ENCODE data around the gene PICALM. TPM values are rescaled to one million over a fixed set of nuclear protein-coding genes. Genes with fewer than 3 reads are reported as not detected.

The PICALM gene
- total and polyA plus RNA-seq, 9 of the 15 experiments (the other 6 are each of a cell fraction or from before 2014, with no cell fraction given) = 41.3 to 990 (median 309) TPM

DNA sequence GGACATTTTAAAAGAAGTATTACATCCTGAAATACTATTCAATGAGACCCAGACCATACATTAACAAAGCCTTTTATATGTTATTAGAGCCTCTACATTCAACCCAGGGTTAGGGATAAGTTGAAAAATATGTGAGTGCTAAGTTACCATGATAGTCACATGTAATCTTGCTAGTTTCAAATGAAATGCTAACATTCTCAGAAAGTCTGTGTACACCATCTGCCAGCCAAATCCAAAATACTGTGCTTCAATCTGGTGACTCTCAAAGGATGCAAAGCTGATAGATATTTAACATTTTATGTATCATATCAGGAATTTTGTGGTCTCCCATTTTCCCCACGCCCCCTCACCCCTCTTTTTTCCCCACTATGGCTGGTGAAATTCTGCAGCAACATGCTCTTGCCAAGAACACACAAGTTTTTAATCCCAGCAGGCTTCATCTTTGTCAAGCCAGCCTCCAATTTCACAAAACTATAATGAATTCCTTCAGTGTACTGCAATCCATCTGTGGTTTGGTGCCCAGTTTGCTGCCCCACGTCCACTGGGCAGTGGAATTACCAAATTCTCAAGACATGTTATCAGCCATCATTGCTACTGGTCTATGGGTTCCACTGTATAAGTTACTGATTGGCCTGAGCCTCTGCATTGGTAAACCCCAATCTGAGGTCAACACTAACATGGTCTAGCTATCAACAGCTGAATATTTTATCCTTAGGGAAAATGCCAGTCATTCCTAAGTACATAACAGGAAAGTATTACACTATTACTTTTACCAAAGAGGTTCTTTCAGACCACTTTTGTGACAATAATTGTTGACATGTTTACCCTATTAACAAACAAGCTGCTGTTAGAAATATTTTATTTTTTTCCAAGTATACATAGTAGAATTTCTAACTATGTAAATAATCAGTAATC, 1.5 kb upstream of the PICALM start (continued):
- TF ChIP-seq, protein P1, sequence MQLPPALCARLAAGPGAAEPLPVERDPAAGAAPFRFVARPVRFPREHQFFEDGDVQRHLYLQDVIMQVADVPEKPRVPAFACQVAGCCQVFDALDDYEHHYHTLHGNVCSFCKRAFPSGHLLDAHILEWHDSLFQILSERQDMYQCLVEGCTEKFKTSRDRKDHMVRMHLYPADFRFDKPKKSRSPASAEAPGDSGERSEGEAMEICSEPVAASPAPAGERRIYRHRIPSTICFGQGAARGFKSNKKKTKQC (CRISPR knock-in tag; IDR thresholded peaks at IDR 0.05) = no peak
- TF ChIP-seq, protein P2, sequence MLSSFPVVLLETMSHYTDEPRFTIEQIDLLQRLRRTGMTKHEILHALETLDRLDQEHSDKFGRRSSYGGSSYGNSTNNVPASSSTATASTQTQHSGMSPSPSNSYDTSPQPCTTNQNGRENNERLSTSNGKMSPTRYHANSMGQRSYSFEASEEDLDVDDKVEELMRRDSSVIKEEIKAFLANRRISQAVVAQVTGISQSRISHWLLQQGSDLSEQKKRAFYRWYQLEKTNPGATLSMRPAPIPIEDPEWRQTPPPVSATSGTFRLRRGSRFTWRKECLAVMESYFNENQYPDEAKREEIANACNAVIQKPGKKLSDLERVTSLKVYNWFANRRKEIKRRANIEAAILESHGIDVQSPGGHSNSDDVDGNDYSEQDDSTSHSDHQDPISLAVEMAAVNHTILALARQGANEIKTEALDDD (IDR thresholded peaks at IDR 0.05) = peak; percentile 1; the same call in 1 of the 2 replicates
- TF ChIP-seq SMAD4 (CRISPR knock-in tag; conservative IDR thresholded peaks at IDR 0.05) (0 out of 2 replicates have a peak, but pooled peaks have one; percentile 4), TAF9B (IDR thresholded peaks at IDR 0.05; ENCODE audit: partially characterized antibody) (no peak), SMAD3 (CRISPR knock-in tag; conservative IDR thresholded peaks at IDR 0.05) (no peak), TEAD1 (CRISPR knock-in tag; IDR thresholded peaks at IDR 0.05) (0 out of 4 replicates have a peak, but pooled peaks of 1 of the 2 experiments have one; percentile 15), CBFB (CRISPR knock-in tag; IDR thresholded peaks at IDR 0.05) (no peak), MAFG (tag; conservative IDR thresholded peaks at IDR 0.05) (0 out of 2 replicates have a peak, but pooled peaks have one; percentile 39), ERF (CRISPR knock-in tag; IDR thresholded peaks at IDR 0.05) (0 out of 2 replicates have a peak, but pooled peaks have one; percentile 51), ZNF282 (CRISPR knock-in tag; IDR thresholded peaks at IDR 0.05) (no peak), FOXJ2 (tag; IDR thresholded peaks at IDR 0.05) (peak; percentile 15; the same call in 1 of the 2 replicates), DDX20 (tag; IDR thresholded peaks at IDR 0.05; ENCODE audit: low read depth) (0 out of 2 replicates have a peak, but pooled peaks have one; percentile 7), EWSR1 (IDR thresholded peaks at IDR 0.05; ENCODE audit: borderline replicate concordance, low read depth, partially characterized antibody) (no peak), GATAD2A (IDR thresholded peaks at IDR 0.05) (no peak), ZNF766 (CRISPR knock-in tag; conservative IDR thresholded peaks at IDR 0.05) (0 out of 2 replicates have a peak, but pooled peaks have one; percentile 13), EHMT2 (IDR thresholded peaks at IDR 0.05) (peak; percentile 0; the same call in 1 of the 2 replicates), SIX5 (IDR thresholded peaks at IDR 0.05; ENCODE audit: borderline replicate concordance in 1 of 2, insufficient read depth in 1 of 2, low read depth in 1 of 2, low read length in 2 of 2) (no peak), ETV5 (CRISPR knock-in tag; IDR thresholded peaks at IDR 0.05; ENCODE audit: low read depth) (no peak)
- TF ChIP-seq, protein P3, sequence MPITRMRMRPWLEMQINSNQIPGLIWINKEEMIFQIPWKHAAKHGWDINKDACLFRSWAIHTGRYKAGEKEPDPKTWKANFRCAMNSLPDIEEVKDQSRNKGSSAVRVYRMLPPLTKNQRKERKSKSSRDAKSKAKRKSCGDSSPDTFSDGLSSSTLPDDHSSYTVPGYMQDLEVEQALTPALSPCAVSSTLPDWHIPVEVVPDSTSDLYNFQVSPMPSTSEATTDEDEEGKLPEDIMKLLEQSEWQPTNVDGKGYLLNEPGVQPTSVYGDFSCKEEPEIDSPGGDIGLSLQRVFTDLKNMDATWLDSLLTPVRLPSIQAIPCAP (CRISPR knock-in tag; IDR thresholded peaks at IDR 0.05; ENCODE audit: borderline replicate concordance) = no peak
- TF ChIP-seq, protein P4, sequence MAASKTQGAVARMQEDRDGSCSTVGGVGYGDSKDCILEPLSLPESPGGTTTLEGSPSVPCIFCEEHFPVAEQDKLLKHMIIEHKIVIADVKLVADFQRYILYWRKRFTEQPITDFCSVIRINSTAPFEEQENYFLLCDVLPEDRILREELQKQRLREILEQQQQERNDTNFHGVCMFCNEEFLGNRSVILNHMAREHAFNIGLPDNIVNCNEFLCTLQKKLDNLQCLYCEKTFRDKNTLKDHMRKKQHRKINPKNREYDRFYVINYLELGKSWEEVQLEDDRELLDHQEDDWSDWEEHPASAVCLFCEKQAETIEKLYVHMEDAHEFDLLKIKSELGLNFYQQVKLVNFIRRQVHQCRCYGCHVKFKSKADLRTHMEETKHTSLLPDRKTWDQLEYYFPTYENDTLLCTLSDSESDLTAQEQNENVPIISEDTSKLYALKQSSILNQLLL (CRISPR knock-in tag; IDR thresholded peaks at IDR 0.05; ENCODE audit: borderline replicate concordance) = no peak
- TF ChIP-seq, protein P5, sequence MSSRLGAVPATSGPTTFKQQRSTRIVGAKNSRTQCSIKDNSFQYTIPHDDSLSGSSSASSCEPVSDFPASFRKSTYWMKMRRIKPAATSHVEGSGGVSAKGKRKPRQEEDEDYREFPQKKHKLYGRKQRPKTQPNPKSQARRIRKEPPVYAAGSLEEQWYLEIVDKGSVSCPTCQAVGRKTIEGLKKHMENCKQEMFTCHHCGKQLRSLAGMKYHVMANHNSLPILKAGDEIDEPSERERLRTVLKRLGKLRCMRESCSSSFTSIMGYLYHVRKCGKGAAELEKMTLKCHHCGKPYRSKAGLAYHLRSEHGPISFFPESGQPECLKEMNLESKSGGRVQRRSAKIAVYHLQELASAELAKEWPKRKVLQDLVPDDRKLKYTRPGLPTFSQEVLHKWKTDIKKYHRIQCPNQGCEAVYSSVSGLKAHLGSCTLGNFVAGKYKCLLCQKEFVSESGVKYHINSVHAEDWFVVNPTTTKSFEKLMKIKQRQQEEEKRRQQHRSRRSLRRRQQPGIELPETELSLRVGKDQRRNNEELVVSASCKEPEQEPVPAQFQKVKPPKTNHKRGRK (tag; IDR thresholded peaks at IDR 0.05) = 0 out of 2 replicates have a peak, but pooled peaks have one; percentile 12

All from K562 (cell line).